Hepatocyte (in vitro differentiated cells): ENCODE measurements around the gene DUSP2. TPM values are rescaled to one million over a fixed set of nuclear protein-coding genes. Genes with fewer than 3 reads are reported as not detected.
"Not testable (repeated sequence)": the region's sequence is repeated elsewhere in the genome, so short reads cannot be mapped to it uniquely, and the experiment has no call there.

ENCODE experiments used
- DNase-seq: peaks from one replicate; pipeline ENCODE4 v3.0.0-alpha.2; 2016; ENCODE audit warnings: low spot score
- H2AFZ ChIP-seq: fragments of 200-600 bp; sonication (generic); 2 replicates; pipeline ENCODE4 v1.6.0; 2016; ENCODE audit warnings: antibody characterized with exemption, mild to moderate bottlenecking
- H3K27ac ChIP-seq: fragments of 200-600 bp; sonication (generic); 2 replicates; pipeline ENCODE4 v1.5.1; 2016; ENCODE audit warnings: mild to moderate bottlenecking
- H3K27me3 ChIP-seq: fragments of 200-600 bp; sonication (generic); 2 replicates; pipeline ENCODE4 v1.6.1; 2016
- H3K36me3 ChIP-seq: fragments of 200-600 bp; sonication (generic); replicated peaks from 2 replicates; pipeline ENCODE4 v1.5.1; 2016; ENCODE audit warnings: low read depth; ENCODE audit not compliant: insufficient read depth
- H3K4me1 ChIP-seq: fragments of 200-600 bp; sonication (generic); 2 replicates; pipeline ENCODE4 v1.5.1; 2016; ENCODE audit warnings: mild to moderate bottlenecking, moderate library complexity; ENCODE audit not compliant: insufficient read depth
- H3K4me2 ChIP-seq: fragments of 200-600 bp; sonication (generic); 2 replicates; pipeline ENCODE4 v1.6.0; 2016
- H3K4me3 ChIP-seq: fragments of 200-600 bp; sonication (generic); 2 replicates; pipeline ENCODE4 v1.5.1; 2016; ENCODE audit warnings: mild to moderate bottlenecking
- H3K79me2 ChIP-seq: fragments of 200-600 bp; sonication (generic); 2 replicates; pipeline ENCODE4 v1.6.0; 2017; ENCODE audit warnings: mild to moderate bottlenecking
- H3K9me2 ChIP-seq: fragments of 200-600 bp; sonication (generic); replicated peaks from 2 replicates; pipeline ENCODE4 v1.6.0; 2017; ENCODE audit warnings: mild to moderate bottlenecking; ENCODE audit not compliant: insufficient read depth
- H3K9me3 ChIP-seq: fragments of 200-600 bp; sonication (generic); 2 replicates; pipeline ENCODE4 v1.5.1; 2016; ENCODE audit warnings: low read depth, mild to moderate bottlenecking
- H4K20me1 ChIP-seq: fragments of 200-600 bp; sonication (generic); 2 replicates; pipeline ENCODE4 v1.6.0; 2016; ENCODE audit warnings: mild to moderate bottlenecking; ENCODE audit not compliant: insufficient read depth, poor library complexity, severe bottlenecking
- EZH2 ChIP-seq: fragments of 200-600 bp; sonication (generic); IDR thresholded peaks from 2 replicates; pipeline ENCODE4 v1.6.1; 2016; ENCODE audit warnings: antibody characterized with exemption, mild to moderate bottlenecking, borderline replicate concordance
- EZH2phosphoT487 ChIP-seq: fragments of 200-600 bp; sonication (generic); IDR thresholded peaks from one replicate; pipeline ENCODE4 v1.6.1; 2018; ENCODE audit warnings: antibody characterized with exemption, mild to moderate bottlenecking, low read depth, moderate library complexity; ENCODE audit not compliant: unreplicated experiment, severe bottlenecking
- WGBS: methylation state at CpG from one replicate; pipeline ENCODE4 v1.1.6; 2016; ENCODE audit warnings: low lambda C conversion rate; ENCODE audit errors: missing lambda C conversion rate; 5-methylcytosine and 5-hydroxymethylcytosine counted together
- polyA plus RNA-seq: library from polyadenylated mRNA; unstranded; fragments of >200 nt; fragmentation: Nextera tagmentation; extraction: Ambion mirVana; gene quantifications from 2 replicates; pipeline ENCODE4 v1.2.1, GENCODE V29; 2016
- total RNA-seq: library from RNA; depleted of rRNA; stranded (reverse); fragments of >200 nt; gene quantifications from 2 replicates; pipeline ENCODE4 v1.2.3, GENCODE V29; 2014
- TF ChIP-seq, protein P1 (sequence below): fragments of 200-600 bp; sonication (generic); IDR thresholded peaks from 2 replicates; pipeline ENCODE4 v1.5.1; 2016; ENCODE audit warnings: antibody characterized with exemption, mild to moderate bottlenecking; ENCODE audit not compliant: poor library complexity

The DUSP2 gene
- total and polyA plus RNA-seq, 2 experiments from 2014 or later = 11.3 to 24.0 TPM

DNA sequence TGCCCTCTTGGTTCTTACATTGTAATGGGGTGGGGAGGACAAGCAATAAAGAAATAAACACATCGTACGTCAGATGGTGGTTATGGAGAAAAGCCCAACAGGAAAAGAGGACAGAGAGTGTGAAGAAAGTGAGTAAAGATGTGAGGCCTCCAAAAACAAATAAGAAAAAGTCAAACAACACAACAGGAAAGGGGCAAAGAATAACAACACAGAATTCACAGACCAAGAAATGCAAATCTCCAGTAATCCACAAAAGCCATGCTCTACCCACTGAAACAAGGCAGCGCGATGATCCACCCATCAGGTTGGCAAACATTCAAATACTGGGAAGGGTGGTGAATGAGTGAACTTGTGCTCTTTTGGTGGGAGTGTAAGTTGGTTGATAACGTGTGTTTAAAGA is 16.7 kb upstream of the DUSP2 start:
- Histone ChIP-seq H3K79me2 (no peaks in the 10 kb centered on the region), H3K9me3 (no peaks in the 10 kb centered on the region), H3K4me3 (no peak overlapping the region), H3K4me2 (no peak overlapping the region), H3K27ac (no peak overlapping the region), H3K9me2 (no peaks in the 10 kb centered on the region), H4K20me1 (no peaks in the 10 kb centered on the region), H3K27me3 (no peaks in the 10 kb centered on the region), H3K4me1 (no peaks in the 10 kb centered on the region), H2AFZ (no peak overlapping the region), H3K36me3 (no peaks in the 10 kb centered on the region)
- WGBS = 65% methylated on average over 5 of the region's 5 CpGs
- DNase-seq = no peak
- TF ChIP-seq EZH2phosphoT487 (no peak), EZH2 (no peak)
- TF ChIP-seq, protein P1, sequence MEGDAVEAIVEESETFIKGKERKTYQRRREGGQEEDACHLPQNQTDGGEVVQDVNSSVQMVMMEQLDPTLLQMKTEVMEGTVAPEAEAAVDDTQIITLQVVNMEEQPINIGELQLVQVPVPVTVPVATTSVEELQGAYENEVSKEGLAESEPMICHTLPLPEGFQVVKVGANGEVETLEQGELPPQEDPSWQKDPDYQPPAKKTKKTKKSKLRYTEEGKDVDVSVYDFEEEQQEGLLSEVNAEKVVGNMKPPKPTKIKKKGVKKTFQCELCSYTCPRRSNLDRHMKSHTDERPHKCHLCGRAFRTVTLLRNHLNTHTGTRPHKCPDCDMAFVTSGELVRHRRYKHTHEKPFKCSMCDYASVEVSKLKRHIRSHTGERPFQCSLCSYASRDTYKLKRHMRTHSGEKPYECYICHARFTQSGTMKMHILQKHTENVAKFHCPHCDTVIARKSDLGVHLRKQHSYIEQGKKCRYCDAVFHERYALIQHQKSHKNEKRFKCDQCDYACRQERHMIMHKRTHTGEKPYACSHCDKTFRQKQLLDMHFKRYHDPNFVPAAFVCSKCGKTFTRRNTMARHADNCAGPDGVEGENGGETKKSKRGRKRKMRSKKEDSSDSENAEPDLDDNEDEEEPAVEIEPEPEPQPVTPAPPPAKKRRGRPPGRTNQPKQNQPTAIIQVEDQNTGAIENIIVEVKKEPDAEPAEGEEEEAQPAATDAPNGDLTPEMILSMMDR = no peak

DNA sequence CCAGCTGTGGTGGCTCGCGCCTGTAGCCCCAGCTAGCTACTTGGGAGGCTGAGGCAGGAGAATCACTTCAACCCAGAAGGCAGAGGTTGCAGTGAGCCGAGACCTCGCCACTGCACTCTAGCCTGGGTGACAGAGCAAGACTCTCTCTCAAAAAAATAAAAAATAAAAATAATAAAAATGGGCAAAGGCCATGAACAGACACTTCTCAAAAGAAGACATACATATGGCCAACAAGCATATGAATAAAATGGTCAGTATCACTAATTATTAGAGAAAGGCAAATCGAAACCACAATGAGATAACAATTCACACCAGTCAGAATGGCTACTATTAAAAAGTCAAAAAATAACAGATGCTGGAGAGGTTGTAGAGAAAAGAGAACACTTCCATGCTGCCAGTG is 15.1 kb upstream of the DUSP2 start:
- not testable (repeated sequence) for H3K4me3 ChIP-seq, H3K36me3 ChIP-seq, H3K9me2 ChIP-seq, H4K20me1 ChIP-seq, H2AFZ ChIP-seq, H3K27ac ChIP-seq, H3K4me1 ChIP-seq, DNase-seq, H3K79me2 ChIP-seq, H3K9me3 ChIP-seq, H3K27me3 ChIP-seq, H3K4me2 ChIP-seq
- 94% methylated on average over 5 of the region's 5 CpGs for WGBS

DNA sequence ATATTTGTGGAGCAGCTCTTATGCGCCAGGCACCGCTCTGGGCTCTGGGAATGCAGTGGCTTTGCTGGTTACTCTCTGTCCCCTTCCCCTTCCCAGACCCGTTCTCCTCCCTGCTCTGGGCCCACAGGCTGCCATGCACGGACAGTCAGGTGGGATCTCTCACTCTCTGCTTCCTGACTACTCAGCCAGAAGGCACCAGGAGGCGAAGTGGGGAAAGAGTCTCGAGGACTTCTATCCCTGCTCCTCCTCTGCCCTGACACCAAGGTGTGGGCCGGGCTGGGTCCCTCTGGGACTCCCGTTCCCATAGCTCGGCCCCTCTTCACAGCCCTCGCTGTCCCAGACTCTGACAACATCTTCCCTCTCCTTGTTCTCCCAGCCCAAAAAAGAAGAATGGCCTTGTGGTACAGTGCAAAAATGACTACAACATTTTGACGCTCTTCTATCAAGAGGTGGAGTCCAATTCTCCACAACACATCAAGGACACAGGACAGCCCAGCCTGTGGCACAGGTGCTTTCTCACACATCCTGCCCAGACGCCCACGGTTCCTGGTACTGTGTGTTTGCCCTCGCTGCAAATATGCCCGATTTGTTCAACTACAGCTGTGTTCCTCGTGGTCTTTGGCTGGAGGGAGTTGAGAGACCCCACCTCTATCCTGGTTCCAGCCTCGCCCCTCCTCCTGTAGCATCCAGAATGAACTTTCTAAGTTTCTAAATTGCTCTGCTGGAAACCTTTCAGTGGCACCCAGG is 14.0 kb upstream of the DUSP2 start:
- Histone ChIP-seq H3K79me2 (no peaks in the 10 kb centered on the region), H3K4me3 (no peak overlapping the region), H3K27ac (no peak overlapping the region), H3K9me3 (no peaks in the 10 kb centered on the region), H3K27me3 (no peaks in the 10 kb centered on the region), H2AFZ (no peak overlapping the region), H3K4me2 (no peak overlapping the region), H3K9me2 (no peaks in the 10 kb centered on the region), H4K20me1 (no peaks in the 10 kb centered on the region), H3K36me3 (no peaks in the 10 kb centered on the region), H3K4me1 (no peaks in the 10 kb centered on the region)
- TF ChIP-seq EZH2phosphoT487 (no peak), EZH2 (no peak)
- TF ChIP-seq, protein P1 = no peak
- 88% methylated on average over 17 of the region's 17 CpGs for WGBS
- DNase-seq = no peak

DNA sequence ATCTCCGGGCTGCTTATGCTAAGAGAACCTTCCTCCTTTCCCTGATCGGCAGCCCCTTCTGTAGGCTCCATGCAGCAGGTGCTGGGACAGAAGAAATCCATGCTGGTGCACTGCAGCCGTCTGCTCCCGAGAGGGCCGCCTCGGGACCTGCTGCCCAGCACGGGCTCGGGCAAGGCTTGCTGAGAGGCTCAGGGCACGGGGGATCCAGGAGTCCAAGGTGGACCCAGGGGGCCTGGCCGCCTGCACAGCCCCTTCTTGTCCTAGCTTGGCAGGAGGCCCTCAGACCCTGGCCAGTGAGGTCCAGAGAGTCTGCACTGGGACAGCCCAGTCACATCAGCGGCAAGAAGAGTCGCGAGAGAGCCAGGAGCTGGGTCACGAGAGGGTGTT is 13.3 kb upstream of the DUSP2 start:
- H3K9me2 ChIP-seq = no peaks in the 10 kb centered on the region
- H3K4me1 ChIP-seq = no peaks in the 10 kb centered on the region
- H2AFZ ChIP-seq = no peak overlapping the region

More for the DNA sequence above, 13.3 kb upstream of the DUSP2 start:
- 91% methylated on average over 14 of the region's 14 CpGs for WGBS
- TF ChIP-seq, protein P1 = no peak
- TF ChIP-seq EZH2phosphoT487 = no peak
- Histone ChIP-seq H3K4me2 (no peak overlapping the region), H3K36me3 (no peaks in the 10 kb centered on the region), H3K27me3 (no peaks in the 10 kb centered on the region), H3K27ac (no peak overlapping the region), H3K9me3 (no peaks in the 10 kb centered on the region), H4K20me1 (no peaks in the 10 kb centered on the region), H3K79me2 (no peaks in the 10 kb centered on the region), H3K4me3 (no peak overlapping the region)
- DNase-seq = no peak
